Subcutaneous adipose tissue (tissue), 4 donors: ENCODE results near the gene FOCAD. TPM values are rescaled to one million over a fixed set of nuclear protein-coding genes. Genes with fewer than 3 reads are reported as not detected.

Source experiments
- total RNA-seq, 4 donors: library from RNA; depleted of rRNA; stranded (reverse); fragments of >200 nt; gene quantifications; one replicate each; pipeline ENCODE4 v1.1.0, GENCODE V29; 2016
- TF ChIP-seq, protein P1 (sequence below): fragments of 450-650 bp; IDR thresholded peaks from one replicate; pipeline ENCODE4 v1.5.1; 2016; ENCODE audit warnings: low read depth, mild to moderate bottlenecking, control low read depth, antibody characterized with exemption, moderate library complexity

Gene FOCAD
- total RNA-seq, 4 donors from 2014 or later, result 24.6 to 31.7 (median 27.5) TPM

DNA sequence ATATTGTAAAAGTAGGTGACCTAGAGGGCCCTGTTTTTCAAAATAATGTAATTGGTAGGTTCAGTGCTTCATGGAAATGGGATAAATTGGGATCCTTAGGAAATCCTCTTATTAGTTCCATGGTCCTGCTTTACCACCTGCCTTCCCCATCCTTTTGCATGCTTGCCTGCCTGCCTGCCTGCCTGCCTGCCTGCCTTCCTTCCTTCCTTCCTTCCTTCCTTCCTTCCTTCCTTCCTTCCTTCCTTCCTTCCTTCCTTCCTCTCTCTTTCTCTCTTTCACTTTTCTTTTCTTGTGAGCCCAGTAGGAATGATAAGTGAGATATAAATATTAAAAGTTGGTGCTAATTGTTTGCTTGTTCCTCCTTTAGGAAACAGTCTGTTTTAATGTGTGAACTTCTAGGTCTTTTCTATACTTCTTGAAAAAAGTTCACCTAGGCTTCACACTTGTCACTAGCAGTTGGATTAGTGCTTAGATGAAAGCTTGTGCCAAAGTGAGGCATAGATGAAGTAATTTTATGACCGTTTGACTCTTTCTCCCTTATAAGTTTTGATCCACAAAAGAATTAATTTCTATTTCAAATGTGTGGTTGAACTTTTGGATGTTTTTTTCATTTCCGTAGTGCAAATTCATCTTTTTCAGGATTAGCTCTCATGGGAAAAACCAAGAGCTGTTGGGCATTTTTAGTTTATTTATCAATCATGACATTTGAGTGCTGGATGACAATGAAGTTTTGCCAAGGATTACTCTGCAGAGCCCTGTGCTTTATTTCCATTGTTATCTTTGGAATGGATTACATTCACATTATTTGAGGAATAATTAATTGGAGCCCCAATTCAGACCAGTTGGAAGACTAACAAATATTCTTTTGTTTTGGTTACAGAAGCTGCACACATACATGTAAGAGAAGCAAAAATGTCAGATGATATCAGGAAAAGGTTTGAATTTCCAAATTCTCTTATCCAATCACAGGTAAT lies 30.7 kb downstream of the FOCAD start:
- TF ChIP-seq, protein P1, sequence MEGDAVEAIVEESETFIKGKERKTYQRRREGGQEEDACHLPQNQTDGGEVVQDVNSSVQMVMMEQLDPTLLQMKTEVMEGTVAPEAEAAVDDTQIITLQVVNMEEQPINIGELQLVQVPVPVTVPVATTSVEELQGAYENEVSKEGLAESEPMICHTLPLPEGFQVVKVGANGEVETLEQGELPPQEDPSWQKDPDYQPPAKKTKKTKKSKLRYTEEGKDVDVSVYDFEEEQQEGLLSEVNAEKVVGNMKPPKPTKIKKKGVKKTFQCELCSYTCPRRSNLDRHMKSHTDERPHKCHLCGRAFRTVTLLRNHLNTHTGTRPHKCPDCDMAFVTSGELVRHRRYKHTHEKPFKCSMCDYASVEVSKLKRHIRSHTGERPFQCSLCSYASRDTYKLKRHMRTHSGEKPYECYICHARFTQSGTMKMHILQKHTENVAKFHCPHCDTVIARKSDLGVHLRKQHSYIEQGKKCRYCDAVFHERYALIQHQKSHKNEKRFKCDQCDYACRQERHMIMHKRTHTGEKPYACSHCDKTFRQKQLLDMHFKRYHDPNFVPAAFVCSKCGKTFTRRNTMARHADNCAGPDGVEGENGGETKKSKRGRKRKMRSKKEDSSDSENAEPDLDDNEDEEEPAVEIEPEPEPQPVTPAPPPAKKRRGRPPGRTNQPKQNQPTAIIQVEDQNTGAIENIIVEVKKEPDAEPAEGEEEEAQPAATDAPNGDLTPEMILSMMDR, result no peak

DNA sequence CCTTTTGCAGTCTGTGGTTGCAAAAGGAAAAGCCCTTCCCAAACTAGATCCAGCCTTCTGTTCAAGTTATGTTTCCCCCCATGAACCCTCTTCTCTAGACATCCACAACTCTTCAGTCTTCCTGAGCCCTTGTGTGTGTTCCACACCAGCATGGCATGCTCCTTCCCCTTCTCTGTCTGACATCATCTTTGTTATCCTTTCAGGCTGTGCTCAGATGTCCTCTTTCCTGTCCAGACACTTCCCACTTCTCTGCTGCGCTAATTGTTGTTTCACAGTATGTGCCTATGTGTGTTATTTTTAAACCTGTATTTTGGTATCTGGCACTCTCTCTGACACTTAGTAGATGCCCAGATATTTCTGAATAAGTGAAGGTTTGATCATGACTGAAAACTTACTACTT lies 38.2 kb downstream of the FOCAD start:
- TF ChIP-seq, protein P1, result no peak

DNA sequence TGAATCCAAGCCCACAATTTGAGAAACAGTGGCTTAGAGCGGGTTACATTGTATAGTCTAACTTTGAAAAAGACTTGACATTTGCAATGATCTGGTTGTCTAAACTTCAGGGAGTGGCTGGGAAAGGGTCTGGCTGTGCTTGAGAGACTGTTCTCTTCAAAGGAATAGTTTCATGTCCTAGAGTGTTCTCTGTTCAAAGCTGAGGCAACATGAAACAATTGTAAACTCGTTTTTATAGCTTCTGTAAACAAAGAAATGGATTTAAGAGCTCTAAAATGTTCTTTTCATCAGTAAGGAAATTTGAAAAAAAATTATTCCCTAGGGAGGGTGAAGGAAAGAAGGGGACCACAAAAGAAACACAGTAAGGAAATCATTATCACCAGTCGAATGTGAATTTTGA lies 41.6 kb downstream of the FOCAD start:
- TF ChIP-seq, protein P1, result no peak

DNA sequence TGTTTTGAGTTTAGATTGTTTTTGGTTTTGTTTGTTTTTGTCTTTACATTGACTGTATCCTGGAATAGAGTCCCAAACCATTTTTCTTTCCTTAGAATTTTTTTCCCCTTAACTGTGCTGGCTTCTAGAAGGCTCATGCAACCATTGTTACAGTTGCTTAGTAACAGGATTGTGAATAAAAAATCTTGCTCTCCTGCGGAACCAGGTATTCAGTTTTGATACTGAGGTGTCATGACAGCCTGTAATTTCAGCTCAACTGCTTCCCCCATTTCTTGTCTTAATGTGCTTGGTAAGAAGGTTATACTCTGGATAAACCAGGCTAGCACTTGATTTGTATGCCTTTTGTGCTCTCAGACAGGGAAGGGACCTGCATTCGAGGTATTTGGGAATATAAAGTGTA lies 42.1 kb downstream of the FOCAD start:
- TF ChIP-seq, protein P1, result no peak

DNA sequence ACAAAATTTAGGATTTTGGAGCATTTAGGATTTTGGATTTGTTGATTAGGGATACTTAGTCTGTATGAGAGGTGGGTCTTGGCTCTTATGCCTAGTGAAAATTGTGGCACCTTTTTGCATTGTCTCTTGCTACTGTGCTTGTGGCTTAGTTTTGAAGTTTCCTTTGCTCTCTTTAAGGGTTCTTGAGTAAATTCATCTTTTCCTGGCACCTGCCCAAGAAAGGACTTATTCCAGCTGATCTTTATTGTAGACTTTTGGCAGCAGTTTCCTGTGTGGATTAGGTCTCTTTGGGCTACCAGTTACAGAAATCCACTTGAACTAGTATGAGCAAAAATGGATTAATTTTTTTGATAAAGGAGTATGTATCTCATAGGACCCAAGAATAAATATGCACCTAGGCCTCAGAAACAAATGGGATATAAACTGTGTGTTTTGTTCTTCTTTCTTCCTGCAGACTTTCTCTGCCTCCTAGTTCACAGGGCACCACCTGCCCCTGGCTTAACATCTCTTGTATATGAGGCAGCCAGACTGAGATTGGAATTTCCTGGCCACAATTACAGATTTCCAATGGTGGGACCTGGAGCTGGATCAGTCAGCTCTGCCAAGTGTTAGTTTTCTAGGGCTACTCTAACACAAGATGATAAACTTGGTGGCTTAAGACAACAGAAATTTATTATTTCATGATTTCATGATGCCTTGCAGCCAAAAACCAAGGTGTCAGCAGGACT lies 44.6 kb downstream of the FOCAD start:
- TF ChIP-seq, protein P1, result no peak

DNA sequence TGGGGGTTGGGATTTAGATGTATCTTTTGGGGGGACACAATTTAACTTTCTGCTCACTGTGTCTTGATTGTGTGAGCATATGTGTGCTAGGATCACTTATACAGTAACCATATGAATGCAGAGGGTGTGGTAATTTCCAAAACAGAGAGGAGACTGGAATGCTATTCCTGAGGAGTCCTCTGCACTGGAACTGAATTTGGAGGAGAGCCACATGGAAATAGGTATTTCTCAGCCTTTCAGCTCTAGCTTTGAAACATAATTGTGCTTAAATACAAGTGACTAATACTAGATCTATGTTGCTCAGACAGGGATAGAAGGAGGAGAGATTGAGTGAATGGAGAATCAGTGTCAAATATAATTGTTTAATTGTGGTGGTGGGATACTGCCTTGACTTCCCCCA lies 45.5 kb downstream of the FOCAD start:
- TF ChIP-seq, protein P1, result no peak

DNA sequence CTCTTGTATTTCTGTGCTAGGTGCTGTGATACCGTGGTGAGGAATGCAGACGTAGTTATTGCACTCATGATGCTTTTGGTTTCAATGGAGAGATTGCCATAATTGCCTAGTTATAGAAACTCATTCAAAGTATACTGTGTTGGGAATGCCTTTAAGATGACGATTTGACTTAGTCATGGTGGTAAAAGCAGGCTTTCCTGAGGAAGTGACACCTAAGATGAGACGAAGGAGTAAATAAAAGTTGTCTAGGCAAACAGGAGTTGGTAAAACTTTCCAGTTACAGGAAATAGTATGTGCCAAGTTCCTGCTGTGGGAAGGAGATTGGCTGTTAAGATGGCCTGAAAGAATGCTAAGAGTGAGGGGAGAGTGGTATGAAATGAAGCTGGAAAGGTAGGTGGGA lies 48.1 kb downstream of the FOCAD start:
- TF ChIP-seq, protein P1, result no peak
